WTC11 (cell line): ENCODE data around the gene ELOB. TPM values are rescaled to one million over a fixed set of nuclear protein-coding genes. Genes with fewer than 3 reads are reported as not detected.
A peak's percentile ranks its signal among the peaks of the same experiment; 100 is the strongest.

Experiments
- ATAC-seq: fragments of 200-7000 bp; cut with Tn5 transposase; 2 replicates; pipeline ENCODE4 v1.10.0; 2021; ENCODE audit warnings: mild to moderate bottlenecking, moderate library complexity
- CTCF ChIA-PET: fragments of 300-600 bp; sonication (Branson Sonifier 250); formaldehyde crosslinking; loops from one replicate; lab custom pipeline; 2021; ENCODE audit warnings: antibody characterized with exemption; lab: Charles Lee
- POLR2A ChIA-PET: fragments of 350-600 bp; sonication (Branson Sonifier 250); formaldehyde crosslinking; loops from one replicate; lab custom pipeline; 2021; ENCODE audit warnings: antibody characterized with exemption; lab: Charles Lee
- DNase-seq: peaks from one replicate; pipeline ENCODE4 v3.0.0; 2021; ENCODE audit warnings: low spot score
- H3K27ac Mint-ChIP-seq: 2 replicates; pipeline ENCODE4 v1.8.0; 2021; ENCODE audit warnings: mixed read lengths
- H3K27me3 Mint-ChIP-seq: 2 replicates; pipeline ENCODE4 v1.8.0; 2021; ENCODE audit warnings: low read depth, mild to moderate bottlenecking, moderate library complexity, mixed read lengths
- H3K36me3 Mint-ChIP-seq: 2 replicates; pipeline ENCODE4 v1.8.0; 2021; ENCODE audit warnings: mixed read lengths
- H3K4me1 Mint-ChIP-seq: 2 replicates; pipeline ENCODE4 v1.8.0; 2022; ENCODE audit warnings: mixed read lengths
- H3K4me3 Mint-ChIP-seq: 2 replicates; pipeline ENCODE4 v1.8.0; 2021; ENCODE audit warnings: mild to moderate bottlenecking, moderate library complexity, mixed read lengths
- H3K9me3 Mint-ChIP-seq: 2 replicates; pipeline ENCODE4 v1.8.0; 2021; ENCODE audit warnings: mixed read lengths
- AFF4 ChIP-seq: sonication (generic); formaldehyde crosslinking; IDR thresholded peaks from 2 replicates; pipeline ENCODE4 v1.8.1; 2023; ENCODE audit warnings: mild to moderate bottlenecking, missing genetic modification reagents, borderline replicate concordance
- MAX ChIP-seq: sonication (generic); formaldehyde crosslinking; IDR thresholded peaks from 2 replicates; pipeline ENCODE4 v1.8.0; 2022; ENCODE audit warnings: mild to moderate bottlenecking, missing genetic modification reagents
- RELA ChIP-seq: sonication (generic); formaldehyde crosslinking; IDR thresholded peaks from 2 replicates; pipeline ENCODE4 v1.8.1; 2022; ENCODE audit warnings: missing genetic modification reagents, mild to moderate bottlenecking, borderline replicate concordance
- ZNF263 ChIP-seq: sonication (generic); formaldehyde crosslinking; IDR thresholded peaks from 2 replicates; pipeline ENCODE4 v1.8.1; 2022; ENCODE audit warnings: low read depth, mild to moderate bottlenecking, moderate library complexity, missing genetic modification reagents
- ZSCAN18 ChIP-seq: fragments of 250-450 bp; sonication (Bioruptor Pico); IDR thresholded peaks from 2 replicates; pipeline ENCODE4 v2.1.2; 2022; ENCODE audit warnings: mild to moderate bottlenecking, moderate library complexity
- total RNA-seq: library from RNA; stranded (reverse); gene quantifications from 3 replicates; pipeline ENCODE4 v1.2.3, GENCODE V29; 2021
- TF ChIP-seq, protein P1 (sequence below): sonication (generic); formaldehyde crosslinking; IDR thresholded peaks from 2 replicates; pipeline ENCODE4 v1.8.0; 2022; ENCODE audit warnings: mild to moderate bottlenecking, missing genetic modification reagents
- TF ChIP-seq, protein P2 (sequence below): sonication (generic); formaldehyde crosslinking; IDR thresholded peaks from 2 replicates; pipeline ENCODE4 v1.8.0; 2023; ENCODE audit warnings: missing genetic modification reagents, mild to moderate bottlenecking, borderline replicate concordance
- TF ChIP-seq, protein P3 (sequence below): sonication (generic); formaldehyde crosslinking; IDR thresholded peaks from 2 replicates; pipeline ENCODE4 v1.8.0; 2023; ENCODE audit warnings: mild to moderate bottlenecking, missing genetic modification reagents
- TF ChIP-seq, protein P4 (sequence below): sonication (generic); formaldehyde crosslinking; IDR thresholded peaks from 2 replicates; pipeline ENCODE4 v1.8.1; 2022; ENCODE audit warnings: mild to moderate bottlenecking, moderate library complexity, missing genetic modification reagents

Gene ELOB
- total RNA-seq, 1 experiment from 2014 or later, result 252 TPM

DNA sequence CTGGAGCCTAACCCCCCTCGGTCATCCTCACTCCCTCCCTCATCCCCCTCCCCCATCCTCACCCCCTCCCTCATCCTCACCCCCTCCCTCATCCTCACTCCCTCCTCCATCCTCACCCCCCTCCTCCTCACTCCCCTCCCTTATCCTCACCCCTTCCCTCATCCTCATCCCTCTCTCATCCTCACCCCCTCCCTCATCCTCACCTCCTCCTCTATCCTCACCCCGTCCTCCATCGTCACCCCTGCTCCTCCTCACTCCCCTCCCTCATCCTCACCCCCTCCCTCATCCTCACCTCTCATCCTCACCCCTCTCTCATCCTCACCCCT is 9.7 kb upstream of the ELOB start (continued):
- TF ChIP-seq ZSCAN18, result no peak

- H3K9me3 Mint-ChIP-seq, result no peaks in the 10 kb centered on the region
- TF ChIP-seq ZNF263 (CRISPR knock-in tag) (0 out of 2 replicates have a peak, but pooled peaks have one; percentile 42), RELA (CRISPR knock-in tag) (no peak)
- ChIA-PET CTCF (interaction anchor here (0.8 to 2.7 kb wide), 3 partner anchors 12 to 141 kb away, joined by 3 to 18 read pairs (median 8); partner anchors contain the start of gene PRSS41), POLR2A (no interaction called here)
- H3K27me3 Mint-ChIP-seq, result peaks cover 36% of the 10 kb centered on the region
- H3K4me1 Mint-ChIP-seq, result peaks cover 4% of the 10 kb centered on the region
- H3K36me3 Mint-ChIP-seq, result no peaks in the 10 kb centered on the region
- DNase-seq (no peak), ATAC-seq (no peak)
- no peak overlapping the region for H3K27ac Mint-ChIP-seq
- peak overlapping the region; percentile 16; the same call in 1 of the 2 replicates for H3K4me3 Mint-ChIP-seq
These were observed 9.2 kb upstream of the ELOB start for GRCh38 chr16:2786061-2786825.

DNA sequence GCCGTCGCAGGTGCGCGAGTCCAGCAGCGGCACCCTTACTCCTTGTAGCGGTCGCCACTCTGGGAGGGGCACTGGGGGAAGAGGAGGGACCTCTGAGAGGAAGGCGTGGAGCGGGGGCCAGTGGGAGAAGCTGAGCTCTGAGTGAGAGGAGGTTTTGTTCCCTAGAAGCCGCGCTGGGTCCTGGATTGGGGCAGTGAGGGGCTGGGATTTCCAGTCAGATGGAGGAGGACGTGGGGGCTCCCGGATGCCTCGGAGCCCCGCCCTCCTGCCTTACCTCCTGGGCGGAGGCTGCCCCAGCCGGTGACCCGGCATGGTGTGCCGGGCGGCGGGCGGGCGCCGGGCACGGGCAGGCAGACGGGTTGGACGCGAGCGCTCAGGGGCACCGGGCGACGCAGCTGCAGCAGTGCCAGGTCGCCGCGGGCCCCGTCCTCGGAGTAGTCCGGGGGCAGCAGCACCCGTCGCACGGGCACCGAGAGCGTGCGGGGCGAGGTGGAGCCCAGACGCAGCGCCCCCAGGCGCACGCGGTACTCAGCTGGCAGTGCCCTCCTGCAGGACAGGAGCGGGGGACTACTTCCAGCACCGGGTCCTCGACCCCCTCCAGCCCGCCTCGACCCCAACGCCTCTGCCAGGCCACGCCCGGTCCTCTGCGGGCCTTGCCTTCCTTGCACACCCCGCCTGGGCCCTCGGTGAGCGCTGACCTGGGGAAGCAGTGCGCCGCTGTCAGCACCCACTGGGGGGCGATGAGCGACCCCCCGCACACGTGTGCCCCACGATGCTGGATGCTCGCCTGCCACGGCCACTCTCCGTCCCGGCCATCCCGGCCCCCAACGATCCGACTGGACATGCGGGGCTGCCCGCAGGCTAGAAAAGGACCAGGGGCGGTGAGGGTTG is 8.3 kb upstream of the ELOB start:
- H3K4me1 Mint-ChIP-seq, result peaks cover 5% of the 10 kb centered on the region
- no peaks in the 10 kb centered on the region for H3K36me3 Mint-ChIP-seq
- DNase-seq (peak; percentile 36), ATAC-seq (peak; percentile 26)
- peaks cover 35% of the 10 kb centered on the region for H3K27me3 Mint-ChIP-seq
- TF ChIP-seq, protein P1, sequence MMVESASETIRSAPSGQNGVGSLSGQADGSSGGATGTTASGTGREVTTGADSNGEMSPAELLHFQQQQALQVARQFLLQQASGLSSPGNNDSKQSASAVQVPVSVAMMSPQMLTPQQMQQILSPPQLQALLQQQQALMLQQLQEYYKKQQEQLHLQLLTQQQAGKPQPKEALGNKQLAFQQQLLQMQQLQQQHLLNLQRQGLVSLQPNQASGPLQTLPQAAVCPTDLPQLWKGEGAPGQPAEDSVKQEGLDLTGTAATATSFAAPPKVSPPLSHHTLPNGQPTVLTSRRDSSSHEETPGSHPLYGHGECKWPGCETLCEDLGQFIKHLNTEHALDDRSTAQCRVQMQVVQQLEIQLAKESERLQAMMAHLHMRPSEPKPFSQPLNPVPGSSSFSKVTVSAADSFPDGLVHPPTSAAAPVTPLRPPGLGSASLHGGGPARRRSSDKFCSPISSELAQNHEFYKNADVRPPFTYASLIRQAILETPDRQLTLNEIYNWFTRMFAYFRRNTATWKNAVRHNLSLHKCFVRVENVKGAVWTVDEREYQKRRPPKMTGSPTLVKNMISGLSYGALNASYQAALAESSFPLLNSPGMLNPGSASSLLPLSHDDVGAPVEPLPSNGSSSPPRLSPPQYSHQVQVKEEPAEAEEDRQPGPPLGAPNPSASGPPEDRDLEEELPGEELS (CRISPR knock-in tag), result peak; percentile 43; the same call in 1 of the 2 replicates
- TF ChIP-seq AFF4 (CRISPR knock-in tag) (no peak), MAX (peak; percentile 76; the same call in 1 of the 2 replicates)
- TF ChIP-seq, protein P2, sequence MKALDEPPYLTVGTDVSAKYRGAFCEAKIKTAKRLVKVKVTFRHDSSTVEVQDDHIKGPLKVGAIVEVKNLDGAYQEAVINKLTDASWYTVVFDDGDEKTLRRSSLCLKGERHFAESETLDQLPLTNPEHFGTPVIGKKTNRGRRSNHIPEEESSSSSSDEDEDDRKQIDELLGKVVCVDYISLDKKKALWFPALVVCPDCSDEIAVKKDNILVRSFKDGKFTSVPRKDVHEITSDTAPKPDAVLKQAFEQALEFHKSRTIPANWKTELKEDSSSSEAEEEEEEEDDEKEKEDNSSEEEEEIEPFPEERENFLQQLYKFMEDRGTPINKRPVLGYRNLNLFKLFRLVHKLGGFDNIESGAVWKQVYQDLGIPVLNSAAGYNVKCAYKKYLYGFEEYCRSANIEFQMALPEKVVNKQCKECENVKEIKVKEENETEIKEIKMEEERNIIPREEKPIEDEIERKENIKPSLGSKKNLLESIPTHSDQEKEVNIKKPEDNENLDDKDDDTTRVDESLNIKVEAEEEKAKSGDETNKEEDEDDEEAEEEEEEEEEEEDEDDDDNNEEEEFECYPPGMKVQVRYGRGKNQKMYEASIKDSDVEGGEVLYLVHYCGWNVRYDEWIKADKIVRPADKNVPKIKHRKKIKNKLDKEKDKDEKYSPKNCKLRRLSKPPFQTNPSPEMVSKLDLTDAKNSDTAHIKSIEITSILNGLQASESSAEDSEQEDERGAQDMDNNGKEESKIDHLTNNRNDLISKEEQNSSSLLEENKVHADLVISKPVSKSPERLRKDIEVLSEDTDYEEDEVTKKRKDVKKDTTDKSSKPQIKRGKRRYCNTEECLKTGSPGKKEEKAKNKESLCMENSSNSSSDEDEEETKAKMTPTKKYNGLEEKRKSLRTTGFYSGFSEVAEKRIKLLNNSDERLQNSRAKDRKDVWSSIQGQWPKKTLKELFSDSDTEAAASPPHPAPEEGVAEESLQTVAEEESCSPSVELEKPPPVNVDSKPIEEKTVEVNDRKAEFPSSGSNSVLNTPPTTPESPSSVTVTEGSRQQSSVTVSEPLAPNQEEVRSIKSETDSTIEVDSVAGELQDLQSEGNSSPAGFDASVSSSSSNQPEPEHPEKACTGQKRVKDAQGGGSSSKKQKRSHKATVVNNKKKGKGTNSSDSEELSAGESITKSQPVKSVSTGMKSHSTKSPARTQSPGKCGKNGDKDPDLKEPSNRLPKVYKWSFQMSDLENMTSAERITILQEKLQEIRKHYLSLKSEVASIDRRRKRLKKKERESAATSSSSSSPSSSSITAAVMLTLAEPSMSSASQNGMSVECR (CRISPR knock-in tag), result 0 out of 2 replicates have a peak, but pooled peaks have one; percentile 63
- TF ChIP-seq, protein P3, sequence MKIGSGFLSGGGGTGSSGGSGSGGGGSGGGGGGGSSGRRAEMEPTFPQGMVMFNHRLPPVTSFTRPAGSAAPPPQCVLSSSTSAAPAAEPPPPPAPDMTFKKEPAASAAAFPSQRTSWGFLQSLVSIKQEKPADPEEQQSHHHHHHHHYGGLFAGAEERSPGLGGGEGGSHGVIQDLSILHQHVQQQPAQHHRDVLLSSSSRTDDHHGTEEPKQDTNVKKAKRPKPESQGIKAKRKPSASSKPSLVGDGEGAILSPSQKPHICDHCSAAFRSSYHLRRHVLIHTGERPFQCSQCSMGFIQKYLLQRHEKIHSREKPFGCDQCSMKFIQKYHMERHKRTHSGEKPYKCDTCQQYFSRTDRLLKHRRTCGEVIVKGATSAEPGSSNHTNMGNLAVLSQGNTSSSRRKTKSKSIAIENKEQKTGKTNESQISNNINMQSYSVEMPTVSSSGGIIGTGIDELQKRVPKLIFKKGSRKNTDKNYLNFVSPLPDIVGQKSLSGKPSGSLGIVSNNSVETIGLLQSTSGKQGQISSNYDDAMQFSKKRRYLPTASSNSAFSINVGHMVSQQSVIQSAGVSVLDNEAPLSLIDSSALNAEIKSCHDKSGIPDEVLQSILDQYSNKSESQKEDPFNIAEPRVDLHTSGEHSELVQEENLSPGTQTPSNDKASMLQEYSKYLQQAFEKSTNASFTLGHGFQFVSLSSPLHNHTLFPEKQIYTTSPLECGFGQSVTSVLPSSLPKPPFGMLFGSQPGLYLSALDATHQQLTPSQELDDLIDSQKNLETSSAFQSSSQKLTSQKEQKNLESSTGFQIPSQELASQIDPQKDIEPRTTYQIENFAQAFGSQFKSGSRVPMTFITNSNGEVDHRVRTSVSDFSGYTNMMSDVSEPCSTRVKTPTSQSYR (CRISPR knock-in tag), result 0 out of 2 replicates have a peak, but pooled peaks have one; percentile 36
- TF ChIP-seq, protein P4, sequence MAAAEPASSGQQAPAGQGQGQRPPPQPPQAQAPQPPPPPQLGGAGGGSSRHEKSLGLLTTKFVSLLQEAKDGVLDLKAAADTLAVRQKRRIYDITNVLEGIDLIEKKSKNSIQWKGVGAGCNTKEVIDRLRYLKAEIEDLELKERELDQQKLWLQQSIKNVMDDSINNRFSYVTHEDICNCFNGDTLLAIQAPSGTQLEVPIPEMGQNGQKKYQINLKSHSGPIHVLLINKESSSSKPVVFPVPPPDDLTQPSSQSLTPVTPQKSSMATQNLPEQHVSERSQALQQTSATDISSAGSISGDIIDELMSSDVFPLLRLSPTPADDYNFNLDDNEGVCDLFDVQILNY (CRISPR knock-in tag), result 0 out of 2 replicates have a peak, but pooled peaks have one; percentile 6
- H3K27ac Mint-ChIP-seq, result no peak overlapping the region
- ChIA-PET POLR2A (no interaction called here), CTCF (interaction anchor here (0.8 to 2.7 kb wide), 5 partner anchors 13 to 142 kb away, joined by 3 to 18 read pairs (median 3); partner anchors contain the start of genes PRSS21 and PRSS41)
- H3K4me3 Mint-ChIP-seq, result peak overlapping the region; percentile 69
- H3K9me3 Mint-ChIP-seq, result no peaks in the 10 kb centered on the region
